ENCODE data around the gene MTARC2. TPM values are rescaled to one million over a fixed set of nuclear protein-coding genes. Genes with fewer than 3 reads are reported as not detected.
"Not testable (repeated sequence)": the region's sequence is repeated elsewhere in the genome, so short reads cannot be mapped to it uniquely, and the experiment has no call there.

The MTARC2 gene
- polyA plus RNA-seq, 2 of the 4 experiments (the other 2 are of a cell fraction): 13.5 to 18.4 TPM

DNA sequence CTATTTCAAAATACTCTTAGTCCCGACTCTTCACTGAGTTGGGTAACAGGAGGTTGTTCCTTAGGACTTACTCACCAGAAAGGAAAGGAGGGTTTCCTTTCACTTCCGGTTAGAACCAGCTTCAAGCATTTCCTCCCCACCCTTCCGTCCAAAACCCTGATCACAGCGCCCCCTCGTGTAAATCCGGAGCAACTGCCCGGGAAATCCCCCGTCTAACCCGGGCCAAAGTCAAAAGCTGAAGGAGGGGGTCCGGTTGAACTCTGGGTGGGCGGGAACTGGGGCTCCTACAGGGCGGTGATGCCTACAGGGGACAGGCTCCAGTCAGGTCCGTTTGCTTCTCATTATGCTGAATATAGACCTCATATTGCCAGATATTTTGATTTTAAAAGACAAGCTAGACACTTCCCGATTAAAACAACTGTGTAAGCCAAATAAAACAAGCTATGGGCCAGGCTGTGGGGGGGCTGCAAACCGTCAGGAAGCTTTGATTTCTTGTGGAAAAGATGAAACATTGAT is 15.0 kb upstream of the MTARC2 start:
- Histone ChIP-seq H3K27ac (peak overlapping the region; percentile 81 to 82), H3K4me1 (peaks cover 25% of the 10 kb centered on the region), H3K4me3 (peak overlapping the region; percentile 35; the same call in 2 of the 3 replicates), H3K9me3 (no peaks in the 10 kb centered on the region), H3K4me2 (peak overlapping the region; percentile 83)
- FAIRE-seq (peak; percentile 72), ATAC-seq (peak; percentile 79 to 88), DNase-seq (ENCODE audit: low read depth in 1 of 2, low spot score in 1 of 2) (peak; percentile 80 to 89)
- POLR2A ChIA-PET: interaction anchor here (0.6 to 2.9 kb wide), 5 partner anchors 15 to 1814 kb away, joined by 3 to 35 read pairs (median 4); partner anchors contain the start of genes MTARC2 and RAB3GAP2
- TF ChIP-seq, protein P1, sequence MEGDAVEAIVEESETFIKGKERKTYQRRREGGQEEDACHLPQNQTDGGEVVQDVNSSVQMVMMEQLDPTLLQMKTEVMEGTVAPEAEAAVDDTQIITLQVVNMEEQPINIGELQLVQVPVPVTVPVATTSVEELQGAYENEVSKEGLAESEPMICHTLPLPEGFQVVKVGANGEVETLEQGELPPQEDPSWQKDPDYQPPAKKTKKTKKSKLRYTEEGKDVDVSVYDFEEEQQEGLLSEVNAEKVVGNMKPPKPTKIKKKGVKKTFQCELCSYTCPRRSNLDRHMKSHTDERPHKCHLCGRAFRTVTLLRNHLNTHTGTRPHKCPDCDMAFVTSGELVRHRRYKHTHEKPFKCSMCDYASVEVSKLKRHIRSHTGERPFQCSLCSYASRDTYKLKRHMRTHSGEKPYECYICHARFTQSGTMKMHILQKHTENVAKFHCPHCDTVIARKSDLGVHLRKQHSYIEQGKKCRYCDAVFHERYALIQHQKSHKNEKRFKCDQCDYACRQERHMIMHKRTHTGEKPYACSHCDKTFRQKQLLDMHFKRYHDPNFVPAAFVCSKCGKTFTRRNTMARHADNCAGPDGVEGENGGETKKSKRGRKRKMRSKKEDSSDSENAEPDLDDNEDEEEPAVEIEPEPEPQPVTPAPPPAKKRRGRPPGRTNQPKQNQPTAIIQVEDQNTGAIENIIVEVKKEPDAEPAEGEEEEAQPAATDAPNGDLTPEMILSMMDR (IDR thresholded peaks at IDR 0.05): peak; percentile 79
- TF ChIP-seq POLR2AphosphoS2 (conservative IDR thresholded peaks at IDR 0.05; ENCODE audit: low read length): no peak
- TF ChIP-seq, protein P2, sequence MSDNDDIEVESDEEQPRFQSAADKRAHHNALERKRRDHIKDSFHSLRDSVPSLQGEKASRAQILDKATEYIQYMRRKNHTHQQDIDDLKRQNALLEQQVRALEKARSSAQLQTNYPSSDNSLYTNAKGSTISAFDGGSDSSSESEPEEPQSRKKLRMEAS (IDR thresholded peaks at IDR 0.05): peak; percentile 47; the same call in 1 of the 2 replicates
- TF ChIP-seq CBX2 (IDR thresholded peaks at IDR 0.05; ENCODE audit: borderline replicate concordance, low read depth): no peak
- no peak for TF ChIP-seq RNF2 (IDR thresholded peaks at IDR 0.05; ENCODE audit: borderline replicate concordance, low read depth)
- peak; percentile 92; the same call in 1 of the 2 replicates for TF ChIP-seq MAZ (IDR thresholded peaks at IDR 0.05; ENCODE audit: borderline replicate concordance, low read depth, low read length)
- no peak for TF ChIP-seq TP53 (CRISPR knock-in tag; IDR thresholded peaks at IDR 0.05)
- TF ChIP-seq SMC3 (IDR thresholded peaks at IDR 0.05): peak; percentile 60
- TF ChIP-seq KDM5A (IDR thresholded peaks at IDR 0.05): no peak
- TF ChIP-seq CEBPB (IDR thresholded peaks at IDR 0.05): 0 out of 4 replicates have a peak, but pooled peaks of 1 of the 2 experiments have one; percentile 23
- TF ChIP-seq FOSB (CRISPR knock-in tag; IDR thresholded peaks at IDR 0.05): no peak
- TF ChIP-seq RAD21 (conservative IDR thresholded peaks at IDR 0.05 in 1 of 2, IDR thresholded peaks at IDR 0.05 in 1 of 2): peak; percentile 68 to 70
- 2% methylated on average over 8 of the region's 15 CpGs for WGBS (ENCODE audit: missing lambda C conversion rate)
- CTCF ChIA-PET: interaction anchor here (0.6 to 3.3 kb wide), 32 partner anchors 10 to 961 kb away, joined by 3 to 41 read pairs (median 4); partner anchors contain the start of genes C1orf115, MTARC1 and MTARC2

DNA sequence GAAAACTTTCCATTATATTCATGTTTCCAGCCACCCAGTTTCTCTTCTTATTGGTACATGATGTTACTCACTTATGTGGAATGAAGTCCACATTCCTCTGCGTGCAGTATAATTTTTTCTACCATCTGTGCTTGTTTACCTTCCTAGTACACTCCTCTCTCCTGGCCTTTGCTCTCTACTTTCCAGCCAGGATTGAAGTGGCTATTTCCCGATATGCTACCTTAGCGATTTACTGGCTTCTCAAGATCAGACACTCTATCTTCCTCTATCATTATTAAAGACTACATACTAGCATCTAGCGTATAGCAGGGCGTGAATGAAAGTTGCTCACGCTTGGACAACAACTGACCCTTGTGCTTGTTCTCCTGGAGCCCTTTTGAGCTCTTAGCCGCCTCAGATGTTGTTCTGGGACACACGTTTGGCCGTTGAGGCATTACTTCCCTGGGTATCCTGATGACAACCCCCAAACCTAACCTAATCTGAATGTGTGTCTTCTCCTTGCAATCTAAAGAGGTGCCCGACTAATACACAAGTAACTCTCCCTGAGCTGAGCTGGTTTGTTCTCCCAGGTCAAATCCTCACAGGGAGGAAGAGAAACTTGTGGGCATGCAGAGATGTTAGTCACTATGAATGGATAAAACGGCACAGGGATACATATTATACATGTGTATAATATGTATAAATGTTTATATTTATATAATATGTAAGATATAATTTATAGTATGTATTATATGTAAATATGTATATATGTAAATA is 13.4 kb upstream of the MTARC2 start:
- ATAC-seq: peak; percentile 93 to 95
- TF ChIP-seq FOSL2 (IDR thresholded peaks at IDR 0.05) (peak; percentile 27; the same call in 1 of the 2 replicates), FOSL2 (CRISPR knock-in tag; IDR thresholded peaks at IDR 0.05) (peak; percentile 60), ESRRA (IDR thresholded peaks at IDR 0.05; ENCODE audit: borderline replicate concordance, low read length) (no peak), KDM5A (IDR thresholded peaks at IDR 0.05) (no peak), MAFK (IDR thresholded peaks at IDR 0.05; ENCODE audit: partially characterized antibody) (peak; percentile 14)
- TF ChIP-seq, protein P2 (IDR thresholded peaks at IDR 0.05): no peak
- ChIA-PET POLR2A (interaction anchor here (2.9 kb wide), 1 partner anchor 14 kb away, joined by 35 read pairs; the partner anchor contains the start of gene MTARC2), CTCF (interaction anchor here (0.8 to 3.3 kb wide), 9 partner anchors 13 to 454 kb away, joined by 3 to 41 read pairs (median 8); partner anchors contain the start of genes MTARC1 and MTARC2)
- WGBS (ENCODE audit: missing lambda C conversion rate): 8% methylated on average over 11 of the region's 11 CpGs
- H3K4me1 ChIP-seq: peaks cover 25% of the 10 kb centered on the region
- H3K4me3 ChIP-seq: peak overlapping the region; percentile 22; the same call in 2 of the 3 replicates
- H3K4me2 ChIP-seq: peak overlapping the region; percentile 83
- peak overlapping the region; percentile 81 to 86 for H3K27ac ChIP-seq
- FAIRE-seq: peak; percentile 7
- H3K9me3 ChIP-seq: no peaks in the 10 kb centered on the region
- peak; percentile 52 to 74 for DNase-seq (ENCODE audit: low read depth in 1 of 2, low spot score in 1 of 2)

DNA sequence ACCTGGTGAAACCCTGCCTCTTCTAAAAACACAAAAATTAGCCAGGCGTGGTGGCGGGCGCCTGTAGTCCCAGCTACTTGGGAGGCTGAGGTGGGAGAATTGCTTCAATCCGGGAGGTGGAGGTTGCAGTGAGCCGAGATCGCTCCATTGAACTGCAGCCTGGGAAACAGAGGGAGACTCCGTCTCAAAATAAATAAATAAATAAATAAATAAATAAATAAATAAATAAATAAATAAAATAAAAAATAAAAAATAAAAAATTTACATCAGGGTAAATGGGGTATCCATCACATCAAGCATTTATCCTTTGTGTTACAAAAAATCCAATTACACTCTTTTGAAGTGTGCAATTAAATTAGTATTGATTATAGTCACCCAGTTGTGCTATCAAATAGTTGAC is 11.8 kb upstream of the MTARC2 start:
- ATAC-seq; DNase-seq (ENCODE audit: low read depth in 1 of 2, low spot score in 1 of 2); H3K4me3 ChIP-seq; POLR2A ChIA-PET; H3K4me2 ChIP-seq; H3K27ac ChIP-seq; H3K9me3 ChIP-seq; FAIRE-seq: not testable (repeated sequence)
- TF ChIP-seq ZC3H11A (IDR thresholded peaks at IDR 0.05): peak; percentile 22; the same call in 1 of the 2 replicates
- WGBS (ENCODE audit: missing lambda C conversion rate): 97% methylated on average over 7 of the region's 7 CpGs
- CTCF ChIA-PET: interaction anchor here (0.6 kb wide), 1 partner anchor 859 kb away, joined by 3 read pairs; no protein-coding TSS in a partner anchor
- peaks cover 25% of the 10 kb centered on the region for H3K4me1 ChIP-seq
